ENCODE measurements around the gene SH2D6.

GRCh38 chr2:85429213-85429923 is 10.9 kb downstream of the SH2D6 start:
- TF ChIP-seq, protein P1, sequence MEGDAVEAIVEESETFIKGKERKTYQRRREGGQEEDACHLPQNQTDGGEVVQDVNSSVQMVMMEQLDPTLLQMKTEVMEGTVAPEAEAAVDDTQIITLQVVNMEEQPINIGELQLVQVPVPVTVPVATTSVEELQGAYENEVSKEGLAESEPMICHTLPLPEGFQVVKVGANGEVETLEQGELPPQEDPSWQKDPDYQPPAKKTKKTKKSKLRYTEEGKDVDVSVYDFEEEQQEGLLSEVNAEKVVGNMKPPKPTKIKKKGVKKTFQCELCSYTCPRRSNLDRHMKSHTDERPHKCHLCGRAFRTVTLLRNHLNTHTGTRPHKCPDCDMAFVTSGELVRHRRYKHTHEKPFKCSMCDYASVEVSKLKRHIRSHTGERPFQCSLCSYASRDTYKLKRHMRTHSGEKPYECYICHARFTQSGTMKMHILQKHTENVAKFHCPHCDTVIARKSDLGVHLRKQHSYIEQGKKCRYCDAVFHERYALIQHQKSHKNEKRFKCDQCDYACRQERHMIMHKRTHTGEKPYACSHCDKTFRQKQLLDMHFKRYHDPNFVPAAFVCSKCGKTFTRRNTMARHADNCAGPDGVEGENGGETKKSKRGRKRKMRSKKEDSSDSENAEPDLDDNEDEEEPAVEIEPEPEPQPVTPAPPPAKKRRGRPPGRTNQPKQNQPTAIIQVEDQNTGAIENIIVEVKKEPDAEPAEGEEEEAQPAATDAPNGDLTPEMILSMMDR (conservative IDR thresholded peaks at IDR 0.05), result no peak
- no peak for TF ChIP-seq EZH2 (IDR thresholded peaks at IDR 0.05; ENCODE audit: low read depth)
